ENCODE results near the gene SKIC3.

Gene SKIC3

GRCh38 chr5:95520206-95520605 is 34.6 kb downstream of the SKIC3 start:
- H3K27ac ChIP-seq (ENCODE audit: insufficient read depth in 1 of 2, low read depth in 1 of 2, low read length in 2 of 2, poor library complexity in 1 of 2, severe bottlenecking in 2 of 2), result no peak overlapping the region
- POLR2A ChIA-PET, result no interaction called here
- H3K36me3 ChIP-seq (ENCODE audit: control insufficient read depth in 4 of 4, insufficient read depth in 4 of 4, low read length in 3 of 4), result peaks cover 6 to 69% (median 34%) of the 10 kb centered on the region in 4 experiments

DNA sequence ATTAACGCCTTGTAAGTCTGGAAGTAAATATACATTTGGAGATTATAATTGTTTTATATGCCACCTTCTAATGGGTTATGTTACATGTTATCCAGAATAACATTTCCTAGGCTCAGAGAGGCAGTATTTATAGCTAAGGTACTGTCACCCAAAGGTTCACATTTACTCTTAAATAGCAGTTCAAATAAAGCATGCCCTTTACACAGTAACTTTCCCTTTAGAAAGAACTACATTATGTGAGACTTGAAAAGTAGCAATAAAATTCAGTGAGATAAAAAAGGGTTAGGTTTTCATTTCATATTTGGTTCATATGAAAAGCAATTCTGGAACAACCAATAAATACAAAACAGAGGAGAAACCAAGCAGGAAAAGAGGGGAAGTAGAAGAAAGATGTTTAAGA is 35.1 kb downstream of the SKIC3 start:
- ChIA-PET POLR2A (no interaction called here), CTCF (no interaction called here)
- Histone ChIP-seq H3K27me3 (replicated peaks in 2 of 5; ENCODE audit: control insufficient read depth in 4 of 5, insufficient read depth in 5 of 5, low read length in 4 of 5) (no peaks in the 10 kb centered on the region), H3K9me3 (ENCODE audit: control extremely low read depth in 1 of 5, control insufficient read depth in 4 of 5, insufficient read depth in 2 of 5, low read depth in 1 of 5, low read length in 4 of 5) (no peaks in the 10 kb centered on the region), H3K36me3 (ENCODE audit: control insufficient read depth in 4 of 4, insufficient read depth in 4 of 4, low read length in 3 of 4) (peaks cover 9 to 70% (median 38%) of the 10 kb centered on the region in 4 experiments), H3K27ac (ENCODE audit: insufficient read depth in 1 of 2, low read depth in 1 of 2, low read length in 2 of 2, poor library complexity in 1 of 2, severe bottlenecking in 2 of 2) (no peak overlapping the region), H3K4me3 (ENCODE audit: control insufficient read depth in 1 of 7, extremely low read depth in 1 of 7, insufficient read depth in 4 of 7, low read depth in 2 of 7, low read length in 6 of 7) (no peak overlapping the region), H3K4me1 (ENCODE audit: control extremely low read depth in 1 of 4, control insufficient read depth in 4 of 4, insufficient read depth in 4 of 4, low read length in 3 of 4) (no peaks in the 10 kb centered on the region)
- WGBS (ENCODE audit: insufficient coverage), result no CpG with 5 or more reads among the region's 1 CpG
- DNase-seq, result no peak

More at GRCh38 chr5:95520206-95520605, 34.6 kb downstream of the SKIC3 start:
- WGBS (ENCODE audit: insufficient coverage), result no CpG with 5 or more reads among the region's 1 CpG
- CTCF ChIA-PET, result no interaction called here
- Histone ChIP-seq H3K9me3 (ENCODE audit: control extremely low read depth in 1 of 5, control insufficient read depth in 4 of 5, insufficient read depth in 2 of 5, low read depth in 1 of 5, low read length in 4 of 5) (no peaks in the 10 kb centered on the region), H3K4me3 (ENCODE audit: control insufficient read depth in 1 of 7, extremely low read depth in 1 of 7, insufficient read depth in 4 of 7, low read depth in 2 of 7, low read length in 6 of 7) (no peak overlapping the region), H3K27me3 (replicated peaks in 2 of 5; ENCODE audit: control insufficient read depth in 4 of 5, insufficient read depth in 5 of 5, low read length in 4 of 5) (no peaks in the 10 kb centered on the region), H3K4me1 (ENCODE audit: control extremely low read depth in 1 of 4, control insufficient read depth in 4 of 4, insufficient read depth in 4 of 4, low read length in 3 of 4) (no peaks in the 10 kb centered on the region)
- DNase-seq, result no peak

GRCh38 chr5:95519151-95519550 is 35.6 kb downstream of the SKIC3 start:
- DNase-seq, result no peak
- Histone ChIP-seq H3K4me3 (ENCODE audit: control insufficient read depth in 1 of 7, extremely low read depth in 1 of 7, insufficient read depth in 4 of 7, low read depth in 2 of 7, low read length in 6 of 7) (no peak overlapping the region), H3K27ac (ENCODE audit: insufficient read depth in 1 of 2, low read depth in 1 of 2, low read length in 2 of 2, poor library complexity in 1 of 2, severe bottlenecking in 2 of 2) (no peak overlapping the region), H3K9me3 (ENCODE audit: control extremely low read depth in 1 of 5, control insufficient read depth in 4 of 5, insufficient read depth in 2 of 5, low read depth in 1 of 5, low read length in 4 of 5) (no peaks in the 10 kb centered on the region), H3K36me3 (ENCODE audit: control insufficient read depth in 4 of 4, insufficient read depth in 4 of 4, low read length in 3 of 4) (peaks cover 9 to 72% (median 39%) of the 10 kb centered on the region in 4 experiments), H3K4me1 (ENCODE audit: control extremely low read depth in 1 of 4, control insufficient read depth in 4 of 4, insufficient read depth in 4 of 4, low read length in 3 of 4) (no peaks in the 10 kb centered on the region), H3K27me3 (replicated peaks in 2 of 5; ENCODE audit: control insufficient read depth in 4 of 5, insufficient read depth in 5 of 5, low read length in 4 of 5) (no peaks in the 10 kb centered on the region)
- no CpG with 5 or more reads among the region's 1 CpG for WGBS (ENCODE audit: insufficient coverage)
- CTCF ChIA-PET, result no interaction called here
- POLR2A ChIA-PET, result no interaction called here

DNA sequence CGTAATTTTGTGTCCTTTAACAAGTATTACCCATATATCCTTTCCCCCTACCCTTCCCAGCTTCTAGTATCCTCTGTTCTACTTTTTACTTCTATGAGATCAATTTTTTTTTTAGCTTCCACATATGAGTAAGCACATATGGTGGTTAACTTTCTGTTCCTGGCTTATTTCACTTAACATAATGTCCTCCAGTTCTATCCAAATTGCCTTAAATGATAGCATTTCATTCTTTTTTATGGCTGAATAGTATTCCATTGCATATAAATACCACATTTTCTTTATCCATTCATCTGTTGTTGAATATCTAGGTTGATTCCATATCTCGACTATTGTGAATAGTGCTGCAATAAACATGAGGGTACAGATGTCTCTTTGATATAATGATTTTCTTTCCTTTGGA is 36.4 kb downstream of the SKIC3 start:
- Histone ChIP-seq H3K4me1 (ENCODE audit: control extremely low read depth in 1 of 4, control insufficient read depth in 4 of 4, insufficient read depth in 4 of 4, low read length in 3 of 4) (no peaks in the 10 kb centered on the region), H3K27ac (ENCODE audit: insufficient read depth in 1 of 2, low read depth in 1 of 2, low read length in 2 of 2, poor library complexity in 1 of 2, severe bottlenecking in 2 of 2) (no peak overlapping the region), H3K4me3 (ENCODE audit: control insufficient read depth in 1 of 7, extremely low read depth in 1 of 7, insufficient read depth in 4 of 7, low read depth in 2 of 7, low read length in 6 of 7) (no peak overlapping the region), H3K9me3 (ENCODE audit: control extremely low read depth in 1 of 5, control insufficient read depth in 4 of 5, insufficient read depth in 2 of 5, low read depth in 1 of 5, low read length in 4 of 5) (no peaks in the 10 kb centered on the region), H3K36me3 (ENCODE audit: control insufficient read depth in 4 of 4, insufficient read depth in 4 of 4, low read length in 3 of 4) (peaks cover 9 to 73% (median 40%) of the 10 kb centered on the region in 4 experiments), H3K27me3 (replicated peaks in 2 of 5; ENCODE audit: control insufficient read depth in 4 of 5, insufficient read depth in 5 of 5, low read length in 4 of 5) (no peaks in the 10 kb centered on the region)
- WGBS (ENCODE audit: insufficient coverage), result 100% methylated on average over 1 of the region's 2 CpGs
- ChIA-PET POLR2A (no interaction called here), CTCF (no interaction called here)
- DNase-seq, result no peak

DNA sequence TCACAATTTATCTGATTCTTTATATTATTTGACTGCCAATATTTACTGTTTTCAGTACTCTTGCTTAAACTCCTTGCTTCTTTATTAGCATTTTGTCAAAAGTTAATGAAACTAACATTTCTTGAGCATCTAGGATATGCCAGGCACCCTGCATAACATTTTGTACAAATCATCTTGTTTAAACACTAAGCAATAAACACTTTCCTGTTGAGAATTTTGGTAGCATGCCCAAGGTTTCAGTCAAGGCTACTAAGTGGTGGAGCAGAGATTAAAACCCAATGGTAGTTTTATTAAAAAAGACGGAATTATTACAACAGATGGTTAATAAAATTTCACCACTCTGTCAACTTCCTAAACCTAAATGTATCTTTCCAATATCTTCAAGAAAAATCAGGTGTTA is 43.2 kb downstream of the SKIC3 start:
- ChIA-PET CTCF (no interaction called here), POLR2A (no interaction called here)
- H3K27ac ChIP-seq (ENCODE audit: insufficient read depth in 1 of 2, low read depth in 1 of 2, low read length in 2 of 2, poor library complexity in 1 of 2, severe bottlenecking in 2 of 2), result no peak overlapping the region
- no CpG with 5 or more reads among the region's 1 CpG for WGBS (ENCODE audit: insufficient coverage)
- H3K4me1 ChIP-seq (ENCODE audit: control extremely low read depth in 1 of 4, control insufficient read depth in 4 of 4, insufficient read depth in 4 of 4, low read length in 3 of 4), result no peaks in the 10 kb centered on the region
- H3K4me3 ChIP-seq (ENCODE audit: control insufficient read depth in 1 of 7, extremely low read depth in 1 of 7, insufficient read depth in 4 of 7, low read depth in 2 of 7, low read length in 6 of 7), result no peak overlapping the region
- no peaks in the 10 kb centered on the region for H3K27me3 ChIP-seq (replicated peaks in 2 of 5; ENCODE audit: control insufficient read depth in 4 of 5, insufficient read depth in 5 of 5, low read length in 4 of 5)
- no peaks in the 10 kb centered on the region for H3K9me3 ChIP-seq (ENCODE audit: control extremely low read depth in 1 of 5, control insufficient read depth in 4 of 5, insufficient read depth in 2 of 5, low read depth in 1 of 5, low read length in 4 of 5)
- peaks cover 7 to 77% (median 46%) of the 10 kb centered on the region in 4 experiments for H3K36me3 ChIP-seq (ENCODE audit: control insufficient read depth in 4 of 4, insufficient read depth in 4 of 4, low read length in 3 of 4)
- DNase-seq, result no peak

- POLR2A ChIA-PET, result no interaction called here
- Histone ChIP-seq H3K27ac (ENCODE audit: insufficient read depth in 1 of 2, low read depth in 1 of 2, low read length in 2 of 2, poor library complexity in 1 of 2, severe bottlenecking in 2 of 2) (no peak overlapping the region), H3K4me1 (ENCODE audit: control extremely low read depth in 1 of 4, control insufficient read depth in 4 of 4, insufficient read depth in 4 of 4, low read length in 3 of 4) (no peaks in the 10 kb centered on the region), H3K4me3 (ENCODE audit: control insufficient read depth in 1 of 7, extremely low read depth in 1 of 7, insufficient read depth in 4 of 7, low read depth in 2 of 7, low read length in 6 of 7) (no peak overlapping the region), H3K36me3 (ENCODE audit: control insufficient read depth in 4 of 4, insufficient read depth in 4 of 4, low read length in 3 of 4) (peaks cover 9 to 64% (median 38%) of the 10 kb centered on the region in 4 experiments), H3K9me3 (ENCODE audit: control extremely low read depth in 1 of 5, control insufficient read depth in 4 of 5, insufficient read depth in 2 of 5, low read depth in 1 of 5, low read length in 4 of 5) (no peaks in the 10 kb centered on the region), H3K27me3 (replicated peaks in 2 of 5; ENCODE audit: control insufficient read depth in 4 of 5, insufficient read depth in 5 of 5, low read length in 4 of 5) (no peaks in the 10 kb centered on the region)
- CTCF ChIA-PET, result no interaction called here
- no peak for DNase-seq
- no CpG with 5 or more reads among the region's 1 CpG for WGBS (ENCODE audit: insufficient coverage)
Observed at GRCh38 chr5:95508550-95508949, 46.2 kb downstream of the SKIC3 start.
